SK-N-SH treated with all-trans-retinoic acid at 6 μM for 48 hours (cell line): ENCODE results near the gene PDZD4.

Experiments
- ATAC-seq: fragments of 200-7000 bp; cut with Tn5 transposase; 3 replicates; pipeline ENCODE4 v1.9.1; 2020; ENCODE audit warnings: mild to moderate bottlenecking, moderate library complexity
- ARNTL ChIP-seq: fragments of 450-650 bp; formaldehyde crosslinking; IDR thresholded peaks from 2 replicates; pipeline ENCODE4 v1.5.0; 2020; ENCODE audit warnings: low read depth, mild to moderate bottlenecking, moderate library complexity, borderline replicate concordance
- BACH2 ChIP-seq: fragments of 250-450 bp; sonication (Bioruptor Pico); IDR thresholded peaks from 2 replicates; pipeline ENCODE4 v1.9.0; 2021; ENCODE audit warnings: mild to moderate bottlenecking, borderline replicate concordance
- CSDC2 ChIP-seq: fragments of 250-450 bp; sonication (Bioruptor Pico); IDR thresholded peaks from 2 replicates; pipeline ENCODE4 v1.5.0; 2020; ENCODE audit warnings: mild to moderate bottlenecking, moderate library complexity
- GLIS3 ChIP-seq: fragments of 250-450 bp; sonication (Bioruptor Pico); IDR thresholded peaks from 2 replicates; pipeline ENCODE4 v1.5.0; 2020; ENCODE audit warnings: mild to moderate bottlenecking, moderate library complexity
- ISL1 ChIP-seq: fragments of 250-450 bp; sonication (Bioruptor Pico); IDR thresholded peaks from 2 replicates; pipeline ENCODE4 v2.1.2; 2022; ENCODE audit warnings: mild to moderate bottlenecking, moderate library complexity
- OSR1 ChIP-seq: fragments of 250-450 bp; sonication (Bioruptor Pico); IDR thresholded peaks from 2 replicates; pipeline ENCODE4 v1.8.0; 2022; ENCODE audit warnings: moderate library complexity, mild to moderate bottlenecking, inconsistent platforms
- PPARA ChIP-seq: fragments of 250-450 bp; sonication (Bioruptor Pico); IDR thresholded peaks from 2 replicates; pipeline ENCODE4 v1.5.0; 2020; ENCODE audit warnings: mild to moderate bottlenecking, borderline replicate concordance
- RARB ChIP-seq: fragments of 250-450 bp; sonication (Bioruptor Pico); IDR thresholded peaks from 2 replicates; pipeline ENCODE4 v1.8.0; 2021; ENCODE audit warnings: mild to moderate bottlenecking, moderate library complexity
- TCF4 ChIP-seq: fragments of 250-450 bp; sonication (Bioruptor Pico); IDR thresholded peaks from 2 replicates; pipeline ENCODE4 v1.8.0; 2021; ENCODE audit warnings: mild to moderate bottlenecking, moderate library complexity, borderline replicate concordance
- TOX ChIP-seq: fragments of 250-450 bp; sonication (Bioruptor Pico); IDR thresholded peaks from 2 replicates; pipeline ENCODE4 v1.8.0; 2021; ENCODE audit warnings: mild to moderate bottlenecking, moderate library complexity, borderline replicate concordance
- TSHZ2 ChIP-seq: fragments of 250-450 bp; sonication (Bioruptor Pico); IDR thresholded peaks from 2 replicates; pipeline ENCODE4 v1.5.0; 2020; ENCODE audit warnings: mild to moderate bottlenecking, moderate library complexity
- ZC3H10 ChIP-seq: fragments of 250-450 bp; sonication (Bioruptor Pico); IDR thresholded peaks from 2 replicates; pipeline ENCODE4 v1.5.1; 2021; ENCODE audit warnings: mild to moderate bottlenecking, moderate library complexity
- ZFP3 ChIP-seq: fragments of 250-450 bp; sonication (Bioruptor Pico); IDR thresholded peaks from 2 replicates; pipeline ENCODE4 v1.5.0; 2020; ENCODE audit warnings: mild to moderate bottlenecking, moderate library complexity
- ZFP30 ChIP-seq: fragments of 450-650 bp; formaldehyde crosslinking; IDR thresholded peaks from 2 replicates; pipeline ENCODE4 v1.5.0; 2022; ENCODE audit warnings: mild to moderate bottlenecking, moderate library complexity
- ZNF70 ChIP-seq: fragments of 450-650 bp; formaldehyde crosslinking; IDR thresholded peaks from 2 replicates; pipeline ENCODE4 v1.5.0; 2020; ENCODE audit warnings: mild to moderate bottlenecking, moderate library complexity
- ZNF8 ChIP-seq: fragments of 450-650 bp; formaldehyde crosslinking; IDR thresholded peaks from 2 replicates; pipeline ENCODE4 v1.5.0; 2020; ENCODE audit warnings: mild to moderate bottlenecking, moderate library complexity
- TF ChIP-seq, protein P1 (sequence below): fragments of 250-450 bp; sonication (Bioruptor Pico); IDR thresholded peaks from 2 replicates; pipeline ENCODE4 v1.8.0; 2020; ENCODE audit warnings: mild to moderate bottlenecking, moderate library complexity, borderline replicate concordance
- TF ChIP-seq, protein P2 (sequence below): fragments of 250-450 bp; sonication (Bioruptor Pico); IDR thresholded peaks from 2 replicates; pipeline ENCODE4 v1.5.1; 2020; ENCODE audit warnings: low read depth, mild to moderate bottlenecking, moderate library complexity
- TF ChIP-seq, protein P3 (sequence below): fragments of 250-450 bp; sonication (Bioruptor Pico); IDR thresholded peaks from 2 replicates; pipeline ENCODE4 v1.5.1; 2021; ENCODE audit warnings: mild to moderate bottlenecking, moderate library complexity
- TF ChIP-seq, protein P4 (sequence below): fragments of 250-450 bp; sonication (Bioruptor Pico); IDR thresholded peaks from 2 replicates; pipeline ENCODE4 v1.8.0; 2021; ENCODE audit warnings: low read depth, mild to moderate bottlenecking, moderate library complexity, borderline replicate concordance

The PDZD4 gene

DNA sequence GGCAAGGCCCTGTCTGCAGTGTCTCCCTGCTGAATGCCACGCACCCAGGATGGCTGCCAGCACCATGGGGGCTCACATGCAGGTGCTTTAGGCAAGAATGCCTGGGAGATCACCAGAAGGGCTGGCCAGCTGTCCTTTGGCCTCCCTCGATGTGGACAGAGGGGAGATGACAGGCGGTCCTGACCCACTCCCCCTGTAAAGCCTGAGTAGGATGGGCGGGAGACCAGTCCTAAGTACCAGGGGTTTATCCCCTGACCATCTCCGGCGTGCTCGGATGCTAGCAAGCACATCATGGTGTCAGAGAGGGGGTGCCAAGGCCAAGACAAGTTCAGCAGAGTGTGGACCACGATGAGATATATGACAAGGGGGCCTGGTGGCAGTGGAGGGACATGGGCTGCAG lies 5.3 kb downstream of the PDZD4 start:
- ATAC-seq = no peak
- TF ChIP-seq CSDC2 (CRISPR knock-in tag) (no peak), ZFP3 (no peak), ISL1 (CRISPR knock-in tag) (no peak), OSR1 (CRISPR knock-in tag) (no peak), ZNF70 (CRISPR knock-in tag) (no peak), BACH2 (CRISPR knock-in tag) (no peak), ZC3H10 (no peak), ZNF8 (CRISPR knock-in tag) (no peak)
- TF ChIP-seq, protein P1, sequence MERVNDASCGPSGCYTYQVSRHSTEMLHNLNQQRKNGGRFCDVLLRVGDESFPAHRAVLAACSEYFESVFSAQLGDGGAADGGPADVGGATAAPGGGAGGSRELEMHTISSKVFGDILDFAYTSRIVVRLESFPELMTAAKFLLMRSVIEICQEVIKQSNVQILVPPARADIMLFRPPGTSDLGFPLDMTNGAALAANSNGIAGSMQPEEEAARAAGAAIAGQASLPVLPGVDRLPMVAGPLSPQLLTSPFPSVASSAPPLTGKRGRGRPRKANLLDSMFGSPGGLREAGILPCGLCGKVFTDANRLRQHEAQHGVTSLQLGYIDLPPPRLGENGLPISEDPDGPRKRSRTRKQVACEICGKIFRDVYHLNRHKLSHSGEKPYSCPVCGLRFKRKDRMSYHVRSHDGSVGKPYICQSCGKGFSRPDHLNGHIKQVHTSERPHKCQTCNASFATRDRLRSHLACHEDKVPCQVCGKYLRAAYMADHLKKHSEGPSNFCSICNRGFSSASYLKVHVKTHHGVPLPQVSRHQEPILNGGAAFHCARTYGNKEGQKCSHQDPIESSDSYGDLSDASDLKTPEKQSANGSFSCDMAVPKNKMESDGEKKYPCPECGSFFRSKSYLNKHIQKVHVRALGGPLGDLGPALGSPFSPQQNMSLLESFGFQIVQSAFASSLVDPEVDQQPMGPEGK (CRISPR knock-in tag) = no peak
- TF ChIP-seq, protein P2, sequence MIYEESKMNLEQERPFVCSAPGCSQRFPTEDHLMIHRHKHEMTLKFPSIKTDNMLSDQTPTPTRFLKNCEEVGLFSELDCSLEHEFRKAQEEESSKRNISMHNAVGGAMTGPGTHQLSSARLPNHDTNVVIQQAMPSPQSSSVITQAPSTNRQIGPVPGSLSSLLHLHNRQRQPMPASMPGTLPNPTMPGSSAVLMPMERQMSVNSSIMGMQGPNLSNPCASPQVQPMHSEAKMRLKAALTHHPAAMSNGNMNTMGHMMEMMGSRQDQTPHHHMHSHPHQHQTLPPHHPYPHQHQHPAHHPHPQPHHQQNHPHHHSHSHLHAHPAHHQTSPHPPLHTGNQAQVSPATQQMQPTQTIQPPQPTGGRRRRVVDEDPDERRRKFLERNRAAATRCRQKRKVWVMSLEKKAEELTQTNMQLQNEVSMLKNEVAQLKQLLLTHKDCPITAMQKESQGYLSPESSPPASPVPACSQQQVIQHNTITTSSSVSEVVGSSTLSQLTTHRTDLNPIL (CRISPR knock-in tag) = no peak
- TF ChIP-seq, protein P3, sequence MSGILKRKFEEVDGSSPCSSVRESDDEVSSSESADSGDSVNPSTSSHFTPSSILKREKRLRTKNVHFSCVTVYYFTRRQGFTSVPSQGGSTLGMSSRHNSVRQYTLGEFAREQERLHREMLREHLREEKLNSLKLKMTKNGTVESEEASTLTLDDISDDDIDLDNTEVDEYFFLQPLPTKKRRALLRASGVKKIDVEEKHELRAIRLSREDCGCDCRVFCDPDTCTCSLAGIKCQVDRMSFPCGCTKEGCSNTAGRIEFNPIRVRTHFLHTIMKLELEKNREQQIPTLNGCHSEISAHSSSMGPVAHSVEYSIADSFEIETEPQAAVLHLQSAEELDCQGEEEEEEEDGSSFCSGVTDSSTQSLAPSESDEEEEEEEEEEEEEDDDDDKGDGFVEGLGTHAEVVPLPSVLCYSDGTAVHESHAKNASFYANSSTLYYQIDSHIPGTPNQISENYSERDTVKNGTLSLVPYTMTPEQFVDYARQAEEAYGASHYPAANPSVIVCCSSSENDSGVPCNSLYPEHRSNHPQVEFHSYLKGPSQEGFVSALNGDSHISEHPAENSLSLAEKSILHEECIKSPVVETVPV = no peak
- TF ChIP-seq, protein P4, sequence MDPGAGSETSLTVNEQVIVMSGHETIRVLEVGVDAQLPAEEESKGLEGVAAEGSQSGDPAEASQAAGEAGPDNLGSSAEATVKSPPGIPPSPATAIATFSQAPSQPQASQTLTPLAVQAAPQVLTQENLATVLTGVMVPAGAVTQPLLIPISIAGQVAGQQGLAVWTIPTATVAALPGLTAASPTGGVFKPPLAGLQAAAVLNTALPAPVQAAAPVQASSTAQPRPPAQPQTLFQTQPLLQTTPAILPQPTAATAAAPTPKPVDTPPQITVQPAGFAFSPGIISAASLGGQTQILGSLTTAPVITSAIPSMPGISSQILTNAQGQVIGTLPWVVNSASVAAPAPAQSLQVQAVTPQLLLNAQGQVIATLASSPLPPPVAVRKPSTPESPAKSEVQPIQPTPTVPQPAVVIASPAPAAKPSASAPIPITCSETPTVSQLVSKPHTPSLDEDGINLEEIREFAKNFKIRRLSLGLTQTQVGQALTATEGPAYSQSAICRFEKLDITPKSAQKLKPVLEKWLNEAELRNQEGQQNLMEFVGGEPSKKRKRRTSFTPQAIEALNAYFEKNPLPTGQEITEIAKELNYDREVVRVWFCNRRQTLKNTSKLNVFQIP (CRISPR knock-in tag) = no peak

DNA sequence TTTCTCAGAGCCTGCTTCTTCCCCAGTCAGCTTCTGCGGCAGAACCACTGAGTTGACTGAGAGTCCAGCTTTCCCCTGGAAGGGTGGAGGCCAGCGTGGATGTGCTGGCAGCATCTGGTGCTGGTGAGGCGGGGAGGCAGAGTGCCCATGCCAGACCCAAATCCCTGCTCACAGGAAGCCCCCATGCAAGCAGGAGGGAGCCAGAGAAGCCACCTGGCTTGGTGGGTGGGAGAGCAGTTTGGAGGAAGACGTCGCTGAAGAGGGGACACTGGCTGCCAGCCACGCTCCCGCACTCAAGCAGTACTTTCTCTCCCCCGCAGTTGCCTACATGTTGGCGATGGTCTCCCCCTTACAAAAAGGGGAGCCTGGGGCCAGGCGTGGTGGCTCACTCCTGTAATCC lies 6.0 kb downstream of the PDZD4 start:
- TF ChIP-seq, protein P3 = no peak
- TF ChIP-seq CSDC2 (CRISPR knock-in tag) (no peak), ZFP3 (no peak), PPARA (CRISPR knock-in tag) (no peak), TOX (CRISPR knock-in tag) (no peak), ZNF8 (CRISPR knock-in tag) (no peak), ARNTL (CRISPR knock-in tag) (no peak), TSHZ2 (CRISPR knock-in tag) (no peak), BACH2 (CRISPR knock-in tag) (no peak), RARB (no peak), TCF4 (no peak), GLIS3 (CRISPR knock-in tag) (no peak), ZC3H10 (no peak), ZFP30 (no peak), OSR1 (CRISPR knock-in tag) (no peak), ZNF70 (CRISPR knock-in tag) (no peak)
- TF ChIP-seq, protein P1 (CRISPR knock-in tag) = no peak
- ATAC-seq = no peak
